CD4-positive, alpha-beta memory T cell (primary cell): ENCODE results near the gene SMPD3. TPM values are rescaled to one million over a fixed set of nuclear protein-coding genes. Genes with fewer than 3 reads are reported as not detected.

Experiments
- CTCF ChIA-PET: fragments of 350-600 bp; sonication (Branson Sonifier 250); formaldehyde crosslinking; loops from one replicate; lab custom pipeline; 2021; ENCODE audit warnings: inconsistent platforms; ENCODE audit not compliant: partially characterized antibody; lab: Charles Lee
- POLR2A ChIA-PET: fragments of 350-600 bp; sonication (Branson Sonifier 250); formaldehyde crosslinking; loops from one replicate; lab custom pipeline; 2021; ENCODE audit not compliant: partially characterized antibody; lab: Charles Lee
- DNase-seq, 5 donors: peaks; one replicate each; pipeline versions ENCODE4 v3.0.0 to v3.0.0-alpha.2; 2020 to 2022; ENCODE audit warnings: mixed read lengths in 1 of 5
- H3K27ac ChIP-seq: one replicate; pipeline ENCODE4 v1.7.0; 2013; ENCODE audit warnings: low read depth, low read length
- H3K27me3 ChIP-seq: 2 replicates; pipeline ENCODE4 v1.7.0; 2013; ENCODE audit warnings: mild to moderate bottlenecking, low read length, moderate library complexity; ENCODE audit not compliant: insufficient read depth
- H3K36me3 ChIP-seq: 2 replicates; pipeline ENCODE4 v1.7.0; 2013; ENCODE audit warnings: mild to moderate bottlenecking, low read length, moderate library complexity; ENCODE audit not compliant: insufficient read depth
- H3K4me1 ChIP-seq: 2 replicates; pipeline ENCODE4 v1.7.0; 2013; ENCODE audit warnings: mild to moderate bottlenecking, low read length, moderate library complexity; ENCODE audit not compliant: insufficient read depth
- H3K4me3 ChIP-seq, 2 donors: one replicate each; pipeline ENCODE4 v1.7.0; 2013; ENCODE audit warnings: low read length in 2 of 2, mild to moderate bottlenecking in 1 of 2
- H3K9me3 ChIP-seq, 2 donors: one replicate each; pipeline ENCODE4 v1.7.0; 2013; ENCODE audit warnings: low read length in 2 of 2, control low read depth in 1 of 2; ENCODE audit not compliant: control insufficient read depth in 1 of 2
- H3K27ac Mint-ChIP-seq, 7 donors: one replicate each; pipeline ENCODE4 v1.8.0; 2020 to 2021; ENCODE audit warnings: mixed read lengths in 7 of 7, mild to moderate bottlenecking in 6 of 7, inconsistent platforms in 3 of 7, moderate library complexity in 3 of 7
- H3K27me3 Mint-ChIP-seq, 2 donors: one replicate each; pipeline ENCODE4 v1.8.0; 2020 to 2021; ENCODE audit warnings: mixed read lengths in 2 of 2
- H3K36me3 Mint-ChIP-seq, 2 donors: one replicate each; pipeline ENCODE4 v1.8.0; 2020 to 2021; ENCODE audit warnings: mixed read lengths in 2 of 2, inconsistent platforms in 1 of 2, mild to moderate bottlenecking in 1 of 2
- H3K4me1 Mint-ChIP-seq, 4 donors: one replicate each; pipeline ENCODE4 v1.8.0; 2020 to 2021; ENCODE audit warnings: mixed read lengths in 4 of 4, mild to moderate bottlenecking in 1 of 4
- H3K4me3 Mint-ChIP-seq, 8 donors: one replicate each; pipeline ENCODE4 v1.8.0; 2020 to 2021; ENCODE audit warnings: mixed read lengths in 8 of 8, mild to moderate bottlenecking in 7 of 8, moderate library complexity in 6 of 8, inconsistent platforms in 3 of 8
- H3K9me3 Mint-ChIP-seq, 8 donors: one replicate each; pipeline ENCODE4 v1.8.0; 2020 to 2021; ENCODE audit warnings: mixed read lengths in 8 of 8, mild to moderate bottlenecking in 5 of 8, inconsistent platforms in 3 of 8, moderate library complexity in 1 of 8
- intact Hi-C: fragments of 100-400 bp; cut with micrococcal nuclease; formaldehyde crosslinking; loops from one replicate; pipeline ENCODE4 v1.15.1; 2023
- polyA plus RNA-seq, 2 donors: library from polyadenylated mRNA; unstranded; fragments of 300-500 nt; fragmentation: Illumina TruSeq; gene quantifications; one replicate each; pipeline ENCODE4 v1.2.3, GENCODE V29; 2021
- total RNA-seq, 2 experiments: library from RNA; stranded (reverse); gene quantifications; one replicate each; pipeline ENCODE4 v1.2.3, GENCODE V29; 2021

SMPD3 gene
- total and polyA plus RNA-seq, 4 experiments from 2014 or later, result 0.63 to 3.1 (median 0.87) TPM

- no peaks in the 10 kb centered on the region for H3K27me3 ChIP-seq
- peaks cover 0 to 14% (median 7%) of the 10 kb centered on the region in 8 donors for H3K9me3 Mint-ChIP-seq
- intact Hi-C loops, result no loop called here
- H3K27ac Mint-ChIP-seq, result no peak overlapping the region
- H3K27ac ChIP-seq, result no peak overlapping the region
- POLR2A ChIA-PET, result no interaction called here
- H3K4me3 ChIP-seq, result no peak overlapping the region
- CTCF ChIA-PET, result interaction anchor here (0.6 kb wide), 1 partner anchor 701 kb away, joined by 3 read pairs; no protein-coding TSS in a partner anchor
- H3K36me3 ChIP-seq, result no peaks in the 10 kb centered on the region
- H3K4me3 Mint-ChIP-seq, result no peak overlapping the region
- peaks cover 0 to 1% (median 0%) of the 10 kb centered on the region in 4 donors for H3K4me1 Mint-ChIP-seq
- DNase-seq, result no peak
- H3K9me3 ChIP-seq, result peaks cover 0 to 5% of the 10 kb centered on the region in 2 donors
- peaks cover 5 to 6% of the 10 kb centered on the region in 2 donors for H3K27me3 Mint-ChIP-seq
- H3K36me3 Mint-ChIP-seq, result peaks cover 0 to 3% of the 10 kb centered on the region in 2 donors
- H3K4me1 ChIP-seq, result no peaks in the 10 kb centered on the region
Measured at GRCh38 chr16:68459457-68459856, 11.1 kb upstream of the SMPD3 start.

GRCh38 chr16:68458551-68458950 lies 10.2 kb upstream of the SMPD3 start:
- Histone ChIP-seq H3K27ac (no peak overlapping the region), H3K4me3 (no peak overlapping the region), H3K36me3 (no peaks in the 10 kb centered on the region), H3K27me3 (no peaks in the 10 kb centered on the region), H3K4me1 (peaks cover 3% of the 10 kb centered on the region), H3K9me3 (peaks cover 0 to 5% of the 10 kb centered on the region in 2 donors)
- Mint-ChIP-seq H3K27ac (no peak overlapping the region), H3K4me1 (peaks cover 0 to 1% (median 0%) of the 10 kb centered on the region in 4 donors), H3K4me3 (no peak overlapping the region), H3K36me3 (peaks cover 0 to 3% of the 10 kb centered on the region in 2 donors), H3K9me3 (peaks cover 0 to 7% (median 4%) of the 10 kb centered on the region in 8 donors), H3K27me3 (peaks cover 3% of the 10 kb centered on the region in 2 donors)
- DNase-seq, result no peak
- POLR2A ChIA-PET, result interaction anchor here (0.7 kb wide), 1 partner anchor 204 kb away, joined by 4 read pairs; no protein-coding TSS in a partner anchor
- CTCF ChIA-PET, result no interaction called here
- intact Hi-C loops, result no loop called here

- no peak for DNase-seq
- intact Hi-C loops, result no loop called here
Measured at GRCh38 chr16:68458101-68458500, 9.8 kb upstream of the SMPD3 start.

GRCh38 chr16:68455631-68456030 lies 7.3 kb upstream of the SMPD3 start:
- no peak overlapping the region for H3K4me3 ChIP-seq
- no peak overlapping the region for H3K27ac ChIP-seq
- Mint-ChIP-seq H3K4me1 (peaks cover 0 to 1% (median 0%) of the 10 kb centered on the region in 4 donors), H3K4me3 (no peak overlapping the region), H3K27me3 (peaks cover under 1 to 1% of the 10 kb centered on the region in 2 donors), H3K27ac (no peak overlapping the region), H3K9me3 (no peaks in the 10 kb centered on the region), H3K36me3 (no peaks in the 10 kb centered on the region)
- no peaks in the 10 kb centered on the region for H3K9me3 ChIP-seq
- intact Hi-C loops, result no loop called here
- H3K4me1 ChIP-seq, result peaks cover 17% of the 10 kb centered on the region
- H3K36me3 ChIP-seq, result no peaks in the 10 kb centered on the region
- DNase-seq, result no peak
- H3K27me3 ChIP-seq, result no peaks in the 10 kb centered on the region
- ChIA-PET CTCF (interaction anchor here (0.7 to 1.6 kb wide), 3 partner anchors 25 to 58 kb away, joined by 5 to 11 read pairs (median 9); no protein-coding TSS in a partner anchor), POLR2A (interaction anchor here (1.1 kb wide), 1 partner anchor 85 kb away, joined by 3 read pairs; no protein-coding TSS in a partner anchor)

More at GRCh38 chr16:68458101-68458500, 9.8 kb upstream of the SMPD3 start:
- H3K9me3 Mint-ChIP-seq, result peaks cover 0 to 6% (median 3%) of the 10 kb centered on the region in 8 donors
- no peaks in the 10 kb centered on the region for H3K36me3 ChIP-seq
- no peak overlapping the region for H3K27ac ChIP-seq
- peaks cover 0 to 2% of the 10 kb centered on the region in 2 donors for H3K9me3 ChIP-seq
- no peak overlapping the region for H3K4me3 ChIP-seq
- POLR2A ChIA-PET, result interaction anchor here (0.7 kb wide), 1 partner anchor 203 kb away, joined by 4 read pairs; no protein-coding TSS in a partner anchor
- peaks cover 8% of the 10 kb centered on the region for H3K4me1 ChIP-seq
- H3K4me3 Mint-ChIP-seq, result no peak overlapping the region
- peaks cover 0 to 1% (median 0%) of the 10 kb centered on the region in 4 donors for H3K4me1 Mint-ChIP-seq
- H3K27me3 Mint-ChIP-seq, result peaks cover 3% of the 10 kb centered on the region in 2 donors
- H3K27ac Mint-ChIP-seq, result no peak overlapping the region
- no peaks in the 10 kb centered on the region for H3K36me3 Mint-ChIP-seq
- CTCF ChIA-PET, result interaction anchor here (1.6 kb wide), 1 partner anchor 63 kb away, joined by 7 read pairs; no protein-coding TSS in a partner anchor
- no peaks in the 10 kb centered on the region for H3K27me3 ChIP-seq

- Histone ChIP-seq H3K36me3 (no peaks in the 10 kb centered on the region), H3K27ac (no peak overlapping the region), H3K4me1 (peaks cover 17% of the 10 kb centered on the region), H3K9me3 (no peaks in the 10 kb centered on the region), H3K4me3 (no peak overlapping the region), H3K27me3 (no peaks in the 10 kb centered on the region)
- Mint-ChIP-seq H3K4me3 (no peak overlapping the region), H3K27me3 (no peaks in the 10 kb centered on the region), H3K27ac (no peak overlapping the region), H3K4me1 (peaks cover 0 to 2% (median under 1%) of the 10 kb centered on the region in 4 donors), H3K9me3 (no peaks in the 10 kb centered on the region), H3K36me3 (no peaks in the 10 kb centered on the region)
- ChIA-PET CTCF (interaction anchor here (0.9 to 1.6 kb wide), 3 partner anchors 36 to 58 kb away, joined by 3 to 11 read pairs (median 9); no protein-coding TSS in a partner anchor), POLR2A (interaction anchor here (1.1 kb wide), 1 partner anchor 85 kb away, joined by 3 read pairs; no protein-coding TSS in a partner anchor)
- intact Hi-C loops, result no loop called here
- no peak for DNase-seq
Measured at GRCh38 chr16:68454920-68455435, 6.7 kb upstream of the SMPD3 start.

- ChIA-PET CTCF (interaction anchor here (0.7 to 0.9 kb wide), 3 partner anchors 9 to 57 kb away, joined by 3 read pairs; no protein-coding TSS in a partner anchor), POLR2A (no interaction called here)
- no peaks in the 10 kb centered on the region for H3K27me3 ChIP-seq
Measured at GRCh38 chr16:68453816-68454215, 5.5 kb upstream of the SMPD3 start.

GRCh38 chr16:68452176-68452575 lies 3.9 kb upstream of the SMPD3 start:
- DNase-seq, result no peak
- Mint-ChIP-seq H3K4me1 (peaks cover 11 to 22% (median 17%) of the 10 kb centered on the region in 4 donors), H3K9me3 (no peaks in the 10 kb centered on the region), H3K4me3 (no peak overlapping the region), H3K36me3 (no peaks in the 10 kb centered on the region), H3K27ac (peak overlapping the region in 1 of 7 donors; percentile 18), H3K27me3 (no peaks in the 10 kb centered on the region)
- POLR2A ChIA-PET, result interaction anchor here (1.1 to 3.0 kb wide), 3 partner anchors 9 to 34 kb away, joined by 3 to 14 read pairs (median 3); no protein-coding TSS in a partner anchor
- H3K27me3 ChIP-seq, result no peaks in the 10 kb centered on the region
- intact Hi-C loops, result no loop called here
- no peaks in the 10 kb centered on the region for H3K9me3 ChIP-seq
- no peak overlapping the region for H3K27ac ChIP-seq
- H3K4me1 ChIP-seq, result peaks cover 34% of the 10 kb centered on the region
- CTCF ChIA-PET, result interaction anchor here (0.6 to 2.0 kb wide), 4 partner anchors 47 to 562 kb away, joined by 3 to 13 read pairs (median 3); no protein-coding TSS in a partner anchor
- H3K4me3 ChIP-seq, result no peak overlapping the region
- H3K36me3 ChIP-seq, result no peaks in the 10 kb centered on the region

More at GRCh38 chr16:68453816-68454215, 5.5 kb upstream of the SMPD3 start:
- H3K4me1 Mint-ChIP-seq, result peaks cover 6% of the 10 kb centered on the region in 4 donors
- no peak overlapping the region for H3K4me3 Mint-ChIP-seq
- Histone ChIP-seq H3K9me3 (no peaks in the 10 kb centered on the region), H3K36me3 (no peaks in the 10 kb centered on the region), H3K4me3 (no peak overlapping the region), H3K4me1 (peaks cover 21% of the 10 kb centered on the region), H3K27ac (no peak overlapping the region)
- H3K9me3 Mint-ChIP-seq, result no peaks in the 10 kb centered on the region
- no peak for DNase-seq
- H3K27me3 Mint-ChIP-seq, result no peaks in the 10 kb centered on the region
- intact Hi-C loops, result no loop called here
- no peaks in the 10 kb centered on the region for H3K36me3 Mint-ChIP-seq
- H3K27ac Mint-ChIP-seq, result no peak overlapping the region
